Large intestine (tissue), 3 donors: ENCODE measurements around the gene ATF2. TPM values are rescaled to one million over a fixed set of nuclear protein-coding genes. Genes with fewer than 3 reads are reported as not detected.
A peak's percentile ranks its signal among the peaks of the same experiment; 100 is the strongest.

Source experiments
- DNase-seq, 2 donors: peaks; one replicate each; pipeline versions ENCODE4 v3.0.0 to v3.0.0-alpha.2; 2013
- H3K27ac ChIP-seq: one replicate; pipeline ENCODE4 v1.5.1; 2013; ENCODE audit warnings: low read length
- H3K27me3 ChIP-seq: 2 replicates; pipeline ENCODE4 v1.6.1; 2013; ENCODE audit warnings: low read length; ENCODE audit not compliant: control insufficient read depth, insufficient read depth
- H3K36me3 ChIP-seq: 2 replicates; pipeline ENCODE4 v1.6.1; 2013; ENCODE audit warnings: low read length; ENCODE audit not compliant: control insufficient read depth, insufficient read depth
- H3K4me1 ChIP-seq: one replicate; pipeline ENCODE4 v1.6.1; 2013; ENCODE audit warnings: low read length; ENCODE audit not compliant: control insufficient read depth, insufficient read depth
- H3K4me3 ChIP-seq: one replicate; pipeline ENCODE4 v1.5.1; 2013; ENCODE audit warnings: low read length
- H3K9me3 ChIP-seq: one replicate; pipeline ENCODE4 v1.6.1; 2013; ENCODE audit warnings: mild to moderate bottlenecking, low read depth, low read length, moderate library complexity; ENCODE audit not compliant: control insufficient read depth
- WGBS: methylation state at CpG from one replicate; pipeline ENCODE4 v1.1.5; 2013; ENCODE audit warnings: low lambda C conversion rate; ENCODE audit not compliant: insufficient coverage; 5-methylcytosine and 5-hydroxymethylcytosine counted together
- polyA plus RNA-seq: library from polyadenylated mRNA; unstranded; fragments of 120-200 nt; gene quantifications from one replicate; pipeline ENCODE4 v1.2.1, GENCODE V29; 2013

The ATF2 gene
- polyA plus RNA-seq, 1 donor: 34.2 TPM

DNA sequence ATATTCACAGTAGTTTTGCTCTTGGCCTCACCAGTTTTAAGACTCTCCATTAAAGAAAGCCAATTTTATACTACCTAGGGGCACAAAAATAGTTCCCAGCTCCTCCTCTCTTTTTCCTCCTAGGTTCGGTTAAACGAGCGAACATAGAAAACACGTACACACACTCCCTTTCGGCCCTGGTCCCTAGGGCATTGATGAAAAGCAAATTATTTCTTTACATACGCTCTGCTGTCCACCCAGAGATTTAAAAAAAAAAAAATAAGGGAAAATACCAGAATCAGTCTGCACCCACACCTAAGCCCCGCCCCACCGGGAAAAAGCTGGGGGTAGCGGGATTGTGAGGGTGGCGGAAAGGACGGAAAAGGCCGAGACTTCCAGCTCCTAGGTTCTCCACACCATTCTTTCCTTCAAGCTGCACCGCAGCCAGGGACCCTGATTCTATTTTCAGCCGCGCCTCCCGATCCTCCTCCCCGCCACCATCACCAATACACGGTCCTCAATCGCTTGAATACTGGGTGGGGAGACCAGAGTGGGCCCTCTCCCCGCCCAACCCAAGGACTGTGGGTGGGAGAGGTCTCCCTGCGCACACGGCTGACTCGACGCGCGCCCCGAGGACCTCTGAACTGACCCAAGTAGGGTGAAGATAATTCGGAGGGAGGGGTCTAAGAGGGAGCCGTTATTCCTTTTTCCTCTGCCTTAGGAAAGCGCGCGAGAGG is 769 bp downstream of the ATF2 start:
- Histone ChIP-seq H3K4me3 (peak overlapping the region; percentile 77), H3K27me3 (no peaks in the 10 kb centered on the region), H3K9me3 (no peaks in the 10 kb centered on the region), H3K4me1 (no peaks in the 10 kb centered on the region), H3K27ac (peak overlapping the region; percentile 70), H3K36me3 (no peaks in the 10 kb centered on the region)
- peak in 1 of 2 donors; percentile 44 for DNase-seq
- 0% methylated on average over 2 of the region's 32 CpGs for WGBS

DNA sequence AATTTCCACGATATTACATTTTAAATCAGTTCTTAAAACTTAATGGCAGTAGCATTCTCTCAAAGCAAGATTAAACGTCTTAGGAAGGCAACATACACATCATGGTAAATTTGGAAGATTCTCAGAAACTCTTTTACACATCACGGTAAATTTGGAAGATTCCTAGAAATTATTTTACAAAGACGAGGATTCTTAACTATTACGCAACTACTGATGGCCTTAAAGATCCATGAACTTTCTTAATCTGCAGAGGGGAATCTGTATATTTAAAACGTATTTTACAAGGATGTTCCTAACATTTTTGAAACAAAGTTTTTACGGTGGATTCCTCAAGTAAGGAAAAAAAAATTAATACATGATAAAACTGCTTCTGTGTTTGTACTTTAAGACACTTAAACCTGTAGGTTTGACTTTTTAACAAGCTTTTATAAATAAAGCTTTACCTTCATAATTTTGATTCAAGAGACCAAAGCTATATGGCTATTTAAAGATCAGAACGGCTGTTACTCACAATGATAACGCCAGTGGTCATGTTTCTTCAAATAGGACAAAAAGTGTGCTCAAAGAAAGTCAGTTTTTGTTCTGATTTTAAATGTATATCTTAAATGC is 1.7 kb downstream of the ATF2 start:
- Histone ChIP-seq H3K4me1 (no peaks in the 10 kb centered on the region), H3K36me3 (no peaks in the 10 kb centered on the region), H3K27ac (no peak overlapping the region), H3K27me3 (no peaks in the 10 kb centered on the region), H3K9me3 (no peaks in the 10 kb centered on the region), H3K4me3 (peak overlapping the region; percentile 77)
- 41% methylated on average over 2 of the region's 9 CpGs for whole genome bisulfite sequencing
- DNase-seq: no peak

DNA sequence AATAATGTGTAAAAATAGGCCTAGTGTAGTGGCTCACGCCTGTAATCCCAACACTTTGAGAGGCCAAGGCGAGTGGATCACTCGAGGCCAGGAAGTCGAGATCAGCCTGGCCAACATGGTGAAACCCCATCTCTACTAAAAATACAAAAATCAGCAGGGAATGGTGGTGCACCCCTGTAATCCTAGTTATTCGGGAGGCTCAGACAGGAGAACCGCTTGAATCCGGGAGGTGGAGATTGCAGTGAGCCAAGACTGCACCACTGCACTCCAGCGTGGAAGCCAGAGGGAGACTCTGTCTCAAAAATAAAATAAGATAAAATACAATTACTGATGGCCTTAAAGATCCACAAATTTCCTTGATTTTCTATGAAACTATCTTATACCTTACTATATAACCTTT is 3.8 kb downstream of the ATF2 start:
- Histone ChIP-seq H3K27me3 (no peaks in the 10 kb centered on the region), H3K36me3 (no peaks in the 10 kb centered on the region), H3K9me3 (no peaks in the 10 kb centered on the region), H3K4me1 (no peaks in the 10 kb centered on the region), H3K4me3 (no peak overlapping the region), H3K27ac (no peak overlapping the region)
- WGBS: 100% methylated on average over 3 of the region's 8 CpGs
- no peak for DNase-seq

DNA sequence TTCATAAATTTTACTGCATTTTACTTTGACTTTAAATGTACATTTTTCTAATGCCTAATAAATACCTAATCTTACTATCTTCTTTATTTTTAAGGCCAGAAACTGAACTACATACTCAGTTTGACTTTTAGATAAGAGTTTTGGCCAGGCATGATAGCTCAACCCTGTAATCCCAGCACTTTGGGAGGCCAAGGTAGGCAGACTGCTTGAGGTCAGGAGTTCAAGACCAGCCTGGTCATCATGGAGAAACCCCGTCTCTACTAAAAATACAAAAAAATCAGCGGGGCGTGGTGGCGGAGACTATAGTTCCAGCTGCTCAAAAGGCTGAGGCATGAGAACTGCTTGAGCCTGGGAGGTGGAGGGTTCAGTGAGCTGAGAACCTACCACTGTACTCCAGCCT is 9.1 kb downstream of the ATF2 start:
- Histone ChIP-seq H3K4me3 (no peak overlapping the region), H3K9me3 (no peaks in the 10 kb centered on the region), H3K36me3 (no peaks in the 10 kb centered on the region), H3K4me1 (peaks cover 4% of the 10 kb centered on the region), H3K27me3 (no peaks in the 10 kb centered on the region), H3K27ac (no peak overlapping the region)
- DNase-seq: no peak
- no CpG with 5 or more reads among the region's 4 CpGs for WGBS

DNA sequence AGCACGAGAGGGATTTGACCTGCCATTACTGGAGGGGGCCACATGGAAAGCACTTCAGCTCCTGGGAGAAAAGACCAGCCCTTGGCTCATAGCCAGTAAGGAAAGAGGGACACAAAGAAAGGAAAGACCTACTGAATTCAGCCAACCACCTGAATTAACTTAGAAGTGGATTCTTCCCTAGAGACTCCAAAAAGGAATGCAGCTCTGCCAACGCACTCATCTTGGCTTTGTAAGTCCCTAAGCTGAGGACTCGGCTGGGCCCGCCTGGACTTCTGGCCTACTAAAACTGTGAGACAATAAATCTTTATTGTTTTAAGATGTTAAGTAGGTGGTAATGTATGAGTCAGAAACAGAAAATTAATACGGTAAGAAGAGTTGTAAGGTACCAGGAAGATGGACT is 11.5 kb downstream of the ATF2 start:
- Histone ChIP-seq H3K4me1 (peaks cover 4% of the 10 kb centered on the region), H3K4me3 (no peak overlapping the region), H3K27ac (no peak overlapping the region), H3K27me3 (no peaks in the 10 kb centered on the region), H3K9me3 (no peaks in the 10 kb centered on the region), H3K36me3 (no peaks in the 10 kb centered on the region)
- no peak for DNase-seq
- 58% methylated on average over 1 of the region's 5 CpGs for WGBS

DNA sequence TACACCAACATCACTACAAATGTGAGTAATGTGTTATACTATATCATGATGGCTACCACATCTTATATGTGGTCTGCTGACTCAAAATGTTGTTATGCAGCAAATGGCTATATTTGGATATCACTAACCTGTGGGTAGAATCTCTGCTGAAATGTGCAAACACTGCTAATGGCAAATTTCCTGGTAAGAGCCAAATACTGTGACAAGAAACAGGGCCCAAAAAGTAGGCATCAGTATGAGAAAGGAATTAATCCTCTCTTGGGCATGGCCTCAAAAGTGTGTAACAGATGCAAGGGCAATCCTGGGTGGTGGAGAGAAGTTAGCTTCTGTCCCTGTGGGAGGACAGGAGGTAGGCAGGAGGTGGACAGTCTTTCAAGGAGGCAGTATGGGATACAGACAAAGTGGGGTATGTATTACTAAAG is 13.3 kb downstream of the ATF2 start:
- DNase-seq: no peak
- Histone ChIP-seq H3K27me3 (no peaks in the 10 kb centered on the region), H3K36me3 (no peaks in the 10 kb centered on the region), H3K4me3 (no peak overlapping the region), H3K9me3 (no peaks in the 10 kb centered on the region), H3K27ac (no peak overlapping the region), H3K4me1 (peaks cover 4% of the 10 kb centered on the region)

DNA sequence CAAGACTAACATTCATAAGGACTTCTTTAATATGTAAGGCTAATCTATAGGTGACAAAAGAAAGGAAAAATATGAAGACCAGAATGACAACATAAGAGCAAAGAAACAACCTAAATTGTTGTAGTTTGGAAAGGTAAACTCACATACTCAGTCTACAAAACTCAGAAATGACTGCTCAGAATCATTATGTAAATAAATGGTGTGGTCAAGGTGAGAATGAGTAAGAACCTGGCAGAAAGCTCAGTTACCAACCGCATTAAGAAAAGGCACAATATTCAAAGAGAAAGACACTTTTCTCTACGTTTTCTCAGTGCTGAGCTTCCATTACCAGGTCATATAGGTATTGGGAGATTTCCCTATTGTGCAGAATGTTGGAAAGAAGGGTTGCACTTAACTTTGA is 15.8 kb downstream of the ATF2 start:
- H3K27ac ChIP-seq: no peak overlapping the region
- peaks cover 3% of the 10 kb centered on the region for H3K4me1 ChIP-seq
- WGBS: no CpG with 5 or more reads among the region's 2 CpGs
- H3K9me3 ChIP-seq: no peaks in the 10 kb centered on the region
- no peak overlapping the region for H3K4me3 ChIP-seq
- no peaks in the 10 kb centered on the region for H3K36me3 ChIP-seq
- no peaks in the 10 kb centered on the region for H3K27me3 ChIP-seq
- DNase-seq: no peak

DNA sequence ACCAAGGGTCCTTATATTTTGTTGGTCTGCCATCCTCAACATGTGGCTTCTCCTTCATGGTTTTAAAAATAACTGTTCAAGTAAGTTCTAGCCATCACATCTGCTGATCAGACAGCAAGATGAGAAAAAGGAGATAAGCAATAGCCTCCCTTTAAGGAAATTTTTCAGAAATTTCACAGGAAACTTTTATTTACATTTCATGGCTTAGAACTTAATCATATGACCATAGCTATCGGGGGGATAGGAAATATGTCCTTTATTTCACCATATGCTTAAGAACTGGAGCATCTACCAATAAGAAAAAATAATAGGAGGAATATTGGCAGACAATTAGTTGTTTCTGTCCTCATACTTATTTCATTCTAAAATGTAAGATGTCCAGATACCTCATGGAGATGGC is 16.2 kb downstream of the ATF2 start:
- H3K9me3 ChIP-seq: no peaks in the 10 kb centered on the region
- no peaks in the 10 kb centered on the region for H3K36me3 ChIP-seq
- H3K4me3 ChIP-seq: no peak overlapping the region
- no peaks in the 10 kb centered on the region for H3K27me3 ChIP-seq
- DNase-seq: no peak
- WGBS: no CpG with 5 or more reads among the region's 1 CpG
- H3K4me1 ChIP-seq: no peaks in the 10 kb centered on the region
- H3K27ac ChIP-seq: no peak overlapping the region

DNA sequence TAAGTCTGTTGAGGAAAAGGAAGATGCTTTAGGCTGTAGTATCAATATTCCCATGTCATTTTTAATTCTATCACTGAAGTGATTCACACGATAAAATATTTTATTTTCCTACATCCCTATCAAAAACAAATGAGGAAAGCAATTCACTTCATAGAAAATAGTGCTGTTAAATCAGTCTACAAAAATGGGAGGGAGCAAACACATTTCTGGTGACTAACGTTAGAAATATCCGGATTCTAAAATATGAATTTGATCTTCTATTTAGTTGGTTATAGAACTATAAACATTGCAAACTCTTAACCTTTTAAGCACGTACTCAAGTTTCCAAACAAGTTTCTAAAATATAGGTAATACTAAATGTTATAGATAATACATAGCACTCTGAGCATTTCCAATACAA is 20.8 kb downstream of the ATF2 start:
- Histone ChIP-seq H3K36me3 (no peaks in the 10 kb centered on the region), H3K27ac (no peak overlapping the region), H3K4me1 (no peaks in the 10 kb centered on the region), H3K9me3 (peaks cover 3% of the 10 kb centered on the region), H3K27me3 (no peaks in the 10 kb centered on the region), H3K4me3 (no peak overlapping the region)
- no peak for DNase-seq
- 92% methylated on average over 4 of the region's 4 CpGs for WGBS

DNA sequence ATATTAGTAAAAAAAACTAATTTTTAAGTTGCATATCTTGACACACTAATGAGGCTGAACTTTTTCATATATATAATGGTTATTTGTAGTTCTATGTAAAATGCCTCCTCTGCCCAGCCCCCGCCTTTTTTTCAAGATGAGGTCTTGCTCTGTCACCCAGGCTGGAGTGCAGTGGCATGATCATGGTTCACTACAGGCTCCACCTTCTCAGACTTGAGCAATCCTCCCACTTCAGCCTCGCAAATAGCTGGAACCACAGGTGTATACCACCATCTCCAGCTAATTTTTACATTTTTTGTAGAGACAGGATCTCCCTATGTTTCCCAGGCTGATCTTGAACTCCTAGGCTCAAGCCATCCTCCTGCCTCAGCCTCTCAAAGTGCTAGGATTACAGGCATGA is 24.3 kb downstream of the ATF2 start:
- Histone ChIP-seq H3K4me1 (no peaks in the 10 kb centered on the region), H3K27ac (no peak overlapping the region), H3K27me3 (no peaks in the 10 kb centered on the region), H3K36me3 (peaks cover 2% of the 10 kb centered on the region), H3K4me3 (no peak overlapping the region), H3K9me3 (peaks cover 3% of the 10 kb centered on the region)
- no CpG with 5 or more reads among the region's 2 CpGs for WGBS
- DNase-seq: no peak

DNA sequence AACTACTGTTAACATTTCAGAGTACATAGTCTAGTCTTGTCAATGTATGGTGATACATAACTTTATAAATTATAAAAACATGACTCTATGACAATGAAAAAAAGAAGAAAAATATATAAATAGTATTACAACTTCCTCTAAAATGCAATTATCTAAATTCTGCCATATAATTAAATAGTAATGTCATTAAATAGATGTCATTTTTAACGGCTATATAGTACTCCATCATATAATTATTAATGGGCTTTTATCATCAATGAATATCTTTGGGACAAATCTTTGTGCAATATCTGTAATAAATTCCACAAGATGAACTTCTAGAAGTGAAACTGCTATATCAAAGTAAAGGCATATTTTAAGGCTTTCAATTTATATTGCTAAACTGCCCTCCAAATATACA is 24.8 kb downstream of the ATF2 start:
- Histone ChIP-seq H3K4me3 (no peak overlapping the region), H3K36me3 (peaks cover 2% of the 10 kb centered on the region), H3K27ac (no peak overlapping the region), H3K27me3 (no peaks in the 10 kb centered on the region), H3K9me3 (peaks cover 3% of the 10 kb centered on the region), H3K4me1 (no peaks in the 10 kb centered on the region)
- WGBS: no CpG with 5 or more reads among the region's 1 CpG
- no peak for DNase-seq
